ENCODE measurements around the gene MACROD2. TPM values are rescaled to one million over a fixed set of nuclear protein-coding genes. Genes with fewer than 3 reads are reported as not detected.

MACROD2 gene
- total RNA-seq, 6 experiments from 2014 or later: 0.05 to 0.57 (median 0.11) TPM; not detected in 1

DNA sequence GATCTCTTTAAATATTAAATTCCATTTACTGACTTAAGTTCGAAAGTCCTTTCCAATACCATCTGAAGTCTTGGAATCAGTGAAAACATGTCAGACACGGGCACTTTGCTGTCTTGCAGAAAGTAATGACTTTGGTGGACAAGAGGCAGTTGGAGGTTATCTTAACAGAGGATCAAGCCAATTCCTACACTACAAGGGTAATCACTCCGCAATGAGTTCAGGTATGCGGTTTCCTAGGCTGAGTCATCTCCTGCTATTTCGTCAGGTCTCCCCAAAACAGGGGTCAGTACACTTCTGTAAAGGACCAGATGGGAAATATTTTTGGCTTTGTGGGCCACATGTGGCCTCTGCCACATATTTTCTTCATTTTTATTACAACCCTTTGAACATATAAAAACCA lies 1921.3 kb downstream of the MACROD2 start:
- H3K27me3 Mint-ChIP-seq (ENCODE audit: insufficient read depth): peaks cover 1% of the 10 kb centered on the region
- no peak overlapping the region for H3K4me3 Mint-ChIP-seq
- TF ChIP-seq, protein P1, sequence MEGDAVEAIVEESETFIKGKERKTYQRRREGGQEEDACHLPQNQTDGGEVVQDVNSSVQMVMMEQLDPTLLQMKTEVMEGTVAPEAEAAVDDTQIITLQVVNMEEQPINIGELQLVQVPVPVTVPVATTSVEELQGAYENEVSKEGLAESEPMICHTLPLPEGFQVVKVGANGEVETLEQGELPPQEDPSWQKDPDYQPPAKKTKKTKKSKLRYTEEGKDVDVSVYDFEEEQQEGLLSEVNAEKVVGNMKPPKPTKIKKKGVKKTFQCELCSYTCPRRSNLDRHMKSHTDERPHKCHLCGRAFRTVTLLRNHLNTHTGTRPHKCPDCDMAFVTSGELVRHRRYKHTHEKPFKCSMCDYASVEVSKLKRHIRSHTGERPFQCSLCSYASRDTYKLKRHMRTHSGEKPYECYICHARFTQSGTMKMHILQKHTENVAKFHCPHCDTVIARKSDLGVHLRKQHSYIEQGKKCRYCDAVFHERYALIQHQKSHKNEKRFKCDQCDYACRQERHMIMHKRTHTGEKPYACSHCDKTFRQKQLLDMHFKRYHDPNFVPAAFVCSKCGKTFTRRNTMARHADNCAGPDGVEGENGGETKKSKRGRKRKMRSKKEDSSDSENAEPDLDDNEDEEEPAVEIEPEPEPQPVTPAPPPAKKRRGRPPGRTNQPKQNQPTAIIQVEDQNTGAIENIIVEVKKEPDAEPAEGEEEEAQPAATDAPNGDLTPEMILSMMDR (IDR thresholded peaks at IDR 0.05): no peak
- DNase-seq: no peak
- peaks cover 23% of the 10 kb centered on the region for H3K9me3 Mint-ChIP-seq
- H3K27ac Mint-ChIP-seq: no peak overlapping the region
- H3K4me1 Mint-ChIP-seq (ENCODE audit: low read depth): no peaks in the 10 kb centered on the region
- H3K36me3 Mint-ChIP-seq (ENCODE audit: low read depth): no peaks in the 10 kb centered on the region

DNA sequence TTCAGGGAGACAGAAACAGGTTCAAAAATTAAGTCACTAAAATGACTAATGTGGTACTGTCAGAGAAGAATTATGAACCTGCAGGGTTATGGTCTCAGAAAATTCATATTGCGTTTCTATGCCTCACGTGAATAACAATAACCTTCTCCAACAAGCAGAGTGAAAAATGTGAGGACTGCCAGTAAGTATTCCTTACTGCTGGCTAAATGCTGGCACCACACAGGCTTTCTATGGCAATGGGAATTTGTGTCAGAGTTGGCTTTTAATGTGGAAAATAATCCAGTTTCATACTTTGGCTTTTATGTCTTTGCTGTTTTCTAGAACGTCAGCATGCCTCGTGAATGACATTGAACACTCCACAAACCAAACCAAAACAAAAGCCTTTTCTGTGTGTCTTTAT lies 1922.0 kb downstream of the MACROD2 start:
- H3K4me1 Mint-ChIP-seq (ENCODE audit: low read depth): no peaks in the 10 kb centered on the region
- no peak overlapping the region for H3K4me3 Mint-ChIP-seq
- TF ChIP-seq, protein P1 (IDR thresholded peaks at IDR 0.05): no peak
- H3K27ac Mint-ChIP-seq: no peak overlapping the region
- DNase-seq: no peak
- H3K9me3 Mint-ChIP-seq: peaks cover 27% of the 10 kb centered on the region
- H3K36me3 Mint-ChIP-seq (ENCODE audit: low read depth): no peaks in the 10 kb centered on the region
- H3K27me3 Mint-ChIP-seq (ENCODE audit: insufficient read depth): peaks cover 1% of the 10 kb centered on the region

DNA sequence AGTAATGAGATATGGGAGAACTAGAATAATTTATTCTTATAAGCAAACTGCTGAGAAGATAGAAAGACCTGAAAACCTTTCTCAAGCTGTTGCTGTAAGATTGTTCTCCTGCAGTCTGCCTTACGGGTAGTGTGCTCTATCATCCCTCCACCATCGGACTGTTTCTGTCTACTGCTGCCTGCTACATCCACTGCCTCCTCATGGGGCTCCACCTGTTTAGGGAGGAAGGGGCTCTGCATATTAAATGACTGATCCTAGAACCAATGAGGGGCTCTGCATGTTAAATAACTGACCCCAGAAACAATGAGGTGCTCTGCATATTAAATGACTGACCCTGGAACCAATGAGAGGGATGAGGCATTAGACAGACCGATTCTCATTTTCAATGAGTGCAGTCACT lies 1923.3 kb downstream of the MACROD2 start:
- Mint-ChIP-seq H3K27ac (no peak overlapping the region), H3K27me3 (ENCODE audit: insufficient read depth) (peaks cover 3% of the 10 kb centered on the region), H3K36me3 (ENCODE audit: low read depth) (no peaks in the 10 kb centered on the region)

DNA sequence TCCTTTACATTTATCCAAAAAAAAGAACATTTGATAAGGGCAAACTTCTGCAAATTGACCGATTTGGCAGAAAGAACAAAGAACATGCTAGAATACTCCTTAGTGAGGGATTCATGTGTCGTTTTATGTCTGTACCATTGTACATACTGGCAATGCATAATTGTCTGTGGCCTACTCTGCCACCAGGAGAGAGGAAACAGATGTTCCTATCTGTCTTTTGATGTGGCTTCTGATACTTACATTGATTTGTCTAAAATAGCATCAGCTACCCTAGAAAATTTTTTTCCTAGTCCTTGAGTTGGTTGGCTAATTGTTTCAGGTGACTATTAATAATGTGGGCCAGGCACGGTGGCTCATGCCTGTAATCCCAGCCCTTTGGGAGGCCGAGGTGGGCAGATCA lies 1923.8 kb downstream of the MACROD2 start:
- Mint-ChIP-seq H3K9me3 (peaks cover 34% of the 10 kb centered on the region), H3K27me3 (ENCODE audit: insufficient read depth) (peaks cover 3% of the 10 kb centered on the region), H3K27ac (no peak overlapping the region), H3K36me3 (ENCODE audit: low read depth) (no peaks in the 10 kb centered on the region), H3K4me3 (no peak overlapping the region), H3K4me1 (ENCODE audit: low read depth) (no peaks in the 10 kb centered on the region)
- TF ChIP-seq, protein P1 (IDR thresholded peaks at IDR 0.05): no peak
- no peak for DNase-seq

More for the DNA sequence above, 1923.3 kb downstream of the MACROD2 start:
- Mint-ChIP-seq H3K4me3 (no peak overlapping the region), H3K4me1 (ENCODE audit: low read depth) (no peaks in the 10 kb centered on the region), H3K9me3 (peaks cover 32% of the 10 kb centered on the region)
- no peak for DNase-seq
- TF ChIP-seq, protein P1 (IDR thresholded peaks at IDR 0.05): no peak

DNA sequence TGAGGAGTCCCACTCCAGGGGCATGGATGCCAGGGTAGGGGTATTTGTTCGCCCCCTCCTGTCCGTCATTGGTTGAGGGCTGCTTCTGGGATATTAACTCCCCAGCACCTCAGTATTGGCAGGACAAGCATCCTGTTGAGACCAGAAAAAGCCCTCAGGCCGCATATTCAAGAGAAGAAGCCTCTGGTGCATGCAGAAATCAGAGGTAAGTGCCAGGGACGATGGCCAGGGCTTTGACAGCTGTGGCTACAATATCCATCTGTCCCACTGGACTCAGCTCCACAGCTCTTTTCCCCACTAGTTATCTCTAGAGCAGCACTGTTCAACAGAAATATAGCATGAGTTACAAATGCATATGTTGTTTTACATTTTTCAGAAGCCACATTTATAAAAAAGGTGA lies 1926.6 kb downstream of the MACROD2 start:
- H3K36me3 Mint-ChIP-seq (ENCODE audit: low read depth): peaks cover 5% of the 10 kb centered on the region; the same call in 1 of the 2 replicates
- peaks cover 2% of the 10 kb centered on the region; the same call in 1 of the 2 replicates for H3K27me3 Mint-ChIP-seq (ENCODE audit: insufficient read depth)
- no peak overlapping the region for H3K4me3 Mint-ChIP-seq
- H3K4me1 Mint-ChIP-seq (ENCODE audit: low read depth): no peaks in the 10 kb centered on the region
- no peak overlapping the region for H3K27ac Mint-ChIP-seq
- H3K9me3 Mint-ChIP-seq: peaks cover 25% of the 10 kb centered on the region
- TF ChIP-seq, protein P1 (IDR thresholded peaks at IDR 0.05): no peak
- DNase-seq: no peak

DNA sequence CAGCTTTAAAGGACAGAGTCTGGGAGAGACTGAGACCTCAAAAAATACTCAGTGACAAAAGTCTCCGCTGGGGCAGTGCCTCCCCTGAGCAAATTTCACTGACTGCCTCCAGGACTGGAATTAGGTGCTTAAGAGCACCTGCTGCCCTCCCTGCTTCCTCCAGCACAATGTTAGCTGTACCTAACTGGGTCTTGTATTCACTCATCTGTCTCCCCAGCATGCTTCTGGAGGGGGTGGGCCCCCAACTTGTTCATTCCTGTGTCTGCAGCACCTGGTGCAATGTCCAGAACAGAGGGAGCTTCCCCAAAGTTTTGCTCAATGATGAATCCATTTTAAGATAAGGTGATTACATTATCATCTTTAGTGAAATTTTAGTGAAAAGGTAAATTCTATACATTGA lies 1927.2 kb downstream of the MACROD2 start:
- H3K36me3 Mint-ChIP-seq (ENCODE audit: low read depth): peaks cover 5% of the 10 kb centered on the region; the same call in 1 of the 2 replicates
- H3K4me3 Mint-ChIP-seq: no peak overlapping the region
- no peaks in the 10 kb centered on the region for H3K4me1 Mint-ChIP-seq (ENCODE audit: low read depth)
- peaks cover 2% of the 10 kb centered on the region; the same call in 1 of the 2 replicates for H3K27me3 Mint-ChIP-seq (ENCODE audit: insufficient read depth)
- peaks cover 31% of the 10 kb centered on the region for H3K9me3 Mint-ChIP-seq
- TF ChIP-seq, protein P1 (IDR thresholded peaks at IDR 0.05): no peak
- DNase-seq: no peak
- no peak overlapping the region for H3K27ac Mint-ChIP-seq
